Astrocyte (in vitro differentiated cells and primary cell): ENCODE data around the gene FAS. TPM values are rescaled to one million over a fixed set of nuclear protein-coding genes. Genes with fewer than 3 reads are reported as not detected.

Experiments used
- DNase-seq: peaks from one replicate; pipeline ENCODE4 v3.0.0-alpha.2; 2010; ENCODE audit warnings: low read depth
- FAIRE-seq: peaks from 2 replicates; lab custom pipeline; 2011; peaks lifted over from hg19 to GRCh38; lab: Jason Lieb, UNC
- H2AFZ ChIP-seq: 2 replicates; pipeline ENCODE4 v1.6.0; 2012; ENCODE audit warnings: low read depth, low read length, inconsistent platforms
- H3K27ac ChIP-seq: 2 replicates; pipeline ENCODE4 v1.5.1; 2011; ENCODE audit warnings: low read depth, low read length, inconsistent platforms
- H3K27me3 ChIP-seq: 2 replicates; pipeline ENCODE4 v1.6.0; 2011; ENCODE audit warnings: low read length, inconsistent platforms; ENCODE audit not compliant: insufficient read depth
- H3K36me3 ChIP-seq: 2 replicates; pipeline ENCODE4 v1.5.1; 2011; ENCODE audit warnings: low read length, inconsistent platforms; ENCODE audit not compliant: insufficient read depth
- H3K4me1 ChIP-seq: 2 replicates; pipeline ENCODE4 v1.5.1; 2011; ENCODE audit warnings: low read length, inconsistent platforms; ENCODE audit not compliant: insufficient read depth
- H3K4me2 ChIP-seq: 2 replicates; pipeline ENCODE4 v1.6.0; 2012; ENCODE audit warnings: low read length, inconsistent platforms
- H3K4me3 ChIP-seq: 2 replicates; pipeline ENCODE4 v1.5.1; 2011; ENCODE audit warnings: low read depth, mild to moderate bottlenecking, low read length, inconsistent platforms; ENCODE audit not compliant: insufficient read depth
- H3K79me2 ChIP-seq: 2 replicates; pipeline ENCODE4 v1.6.0; 2012; ENCODE audit warnings: mild to moderate bottlenecking, low read length, inconsistent platforms; ENCODE audit not compliant: insufficient read depth
- H3K9ac ChIP-seq: 2 replicates; pipeline ENCODE4 v1.6.0; 2012; ENCODE audit warnings: mild to moderate bottlenecking, low read length, inconsistent platforms
- H3K9me3 ChIP-seq: 2 replicates; pipeline ENCODE4 v1.5.1; 2012; ENCODE audit warnings: low read depth, mild to moderate bottlenecking, low read length, inconsistent platforms; ENCODE audit not compliant: insufficient read depth
- H4K20me1 ChIP-seq: 2 replicates; pipeline ENCODE4 v1.6.0; 2012; ENCODE audit warnings: low read length, inconsistent platforms; ENCODE audit not compliant: insufficient read depth
- H3K27ac Mint-ChIP-seq: one replicate; pipeline ENCODE4 v1.8.0; 2021; ENCODE audit warnings: mild to moderate bottlenecking, mixed read lengths; ENCODE audit not compliant: unreplicated experiment
- H3K27me3 Mint-ChIP-seq: one replicate; pipeline ENCODE4 v1.8.0; 2021; ENCODE audit warnings: low read depth, mixed read lengths; ENCODE audit not compliant: unreplicated experiment
- H3K36me3 Mint-ChIP-seq: one replicate; pipeline ENCODE4 v1.8.0; 2021; ENCODE audit warnings: low read depth, mixed read lengths; ENCODE audit not compliant: unreplicated experiment
- H3K4me1 Mint-ChIP-seq: one replicate; pipeline ENCODE4 v1.8.0; 2021; ENCODE audit warnings: low read depth, mixed read lengths; ENCODE audit not compliant: unreplicated experiment
- H3K4me3 Mint-ChIP-seq: one replicate; pipeline ENCODE4 v1.8.0; 2021; ENCODE audit warnings: mild to moderate bottlenecking, moderate library complexity, mixed read lengths; ENCODE audit not compliant: unreplicated experiment
- H3K9me3 Mint-ChIP-seq: one replicate; pipeline ENCODE4 v1.8.0; 2021; ENCODE audit warnings: mild to moderate bottlenecking, mixed read lengths; ENCODE audit not compliant: unreplicated experiment
- CTCF ChIP-seq: IDR thresholded peaks from 2 replicates; pipeline ENCODE4 v1.5.1; 2011; ENCODE audit warnings: low read depth, mild to moderate bottlenecking, inconsistent platforms, low read length, moderate library complexity; ENCODE audit not compliant: insufficient read depth
- EZH2 ChIP-seq: IDR thresholded peaks from 2 replicates; pipeline ENCODE4 v1.6.1; 2012; ENCODE audit warnings: mild to moderate bottlenecking, low read length, inconsistent platforms; ENCODE audit not compliant: insufficient read depth
- total RNA-seq: library from RNA; stranded (reverse); gene quantifications from 2 replicates; pipeline ENCODE4 v1.2.1, GENCODE V29; 2021

Gene FAS
- total RNA-seq, 1 donor from 2014 or later: 32.6 TPM

GRCh38 chr10:88958721-88959120 is 31.9 kb upstream of the FAS start:
- H3K4me3 Mint-ChIP-seq: no peak overlapping the region
- Histone ChIP-seq H3K79me2 (no peaks in the 10 kb centered on the region), H2AFZ (no peak overlapping the region), H3K4me3 (no peak overlapping the region), H3K4me1 (no peaks in the 10 kb centered on the region), H3K27me3 (no peaks in the 10 kb centered on the region), H3K9me3 (no peaks in the 10 kb centered on the region), H3K4me2 (no peak overlapping the region), H3K27ac (no peak overlapping the region), H4K20me1 (no peaks in the 10 kb centered on the region), H3K36me3 (no peaks in the 10 kb centered on the region), H3K9ac (no peak overlapping the region)
- no peak overlapping the region for H3K27ac Mint-ChIP-seq
- H3K36me3 Mint-ChIP-seq: peaks cover 5% of the 10 kb centered on the region
- DNase-seq (no peak), FAIRE-seq (peak; percentile 32)
- H3K4me1 Mint-ChIP-seq: peaks cover 3% of the 10 kb centered on the region
- peaks cover under 1% of the 10 kb centered on the region for H3K9me3 Mint-ChIP-seq
- no peaks in the 10 kb centered on the region for H3K27me3 Mint-ChIP-seq
- TF ChIP-seq EZH2: no peak

- no peak for FAIRE-seq
- Histone ChIP-seq H3K9me3 (no peaks in the 10 kb centered on the region), H3K36me3 (no peaks in the 10 kb centered on the region), H3K4me2 (no peak overlapping the region), H3K79me2 (no peaks in the 10 kb centered on the region), H3K27ac (no peak overlapping the region), H3K27me3 (no peaks in the 10 kb centered on the region), H4K20me1 (no peaks in the 10 kb centered on the region), H2AFZ (no peak overlapping the region), H3K4me3 (no peak overlapping the region), H3K9ac (no peak overlapping the region), H3K4me1 (no peaks in the 10 kb centered on the region)
- no peak for TF ChIP-seq CTCF
- DNase-seq: no peak
- Mint-ChIP-seq H3K4me3 (no peak overlapping the region), H3K9me3 (no peaks in the 10 kb centered on the region), H3K27me3 (no peaks in the 10 kb centered on the region), H3K36me3 (peaks cover 5% of the 10 kb centered on the region), H3K27ac (no peak overlapping the region), H3K4me1 (peaks cover 9% of the 10 kb centered on the region)
Observed at GRCh38 chr10:88960802-88961201, 29.8 kb upstream of the FAS start.

- no peak overlapping the region for H3K27ac Mint-ChIP-seq
- no peak for FAIRE-seq
Observed at GRCh38 chr10:88961266-88961665, 29.3 kb upstream of the FAS start.

More at GRCh38 chr10:88961266-88961665, 29.3 kb upstream of the FAS start:
- H3K36me3 Mint-ChIP-seq: peaks cover 5% of the 10 kb centered on the region
- H3K4me1 Mint-ChIP-seq: peaks cover 9% of the 10 kb centered on the region
- H4K20me1 ChIP-seq: no peaks in the 10 kb centered on the region
- no peak for TF ChIP-seq EZH2
- no peak for TF ChIP-seq CTCF
- no peak overlapping the region for H3K9ac ChIP-seq
- H3K4me3 ChIP-seq: no peak overlapping the region
- H3K4me2 ChIP-seq: no peak overlapping the region
- H3K27me3 Mint-ChIP-seq: no peaks in the 10 kb centered on the region
- no peak overlapping the region for H3K4me3 Mint-ChIP-seq
- no peaks in the 10 kb centered on the region for H3K36me3 ChIP-seq
- H2AFZ ChIP-seq: no peak overlapping the region
- no peak for DNase-seq
- no peaks in the 10 kb centered on the region for H3K4me1 ChIP-seq
- H3K27me3 ChIP-seq: no peaks in the 10 kb centered on the region
- H3K27ac ChIP-seq: no peak overlapping the region
- H3K79me2 ChIP-seq: no peaks in the 10 kb centered on the region
- no peaks in the 10 kb centered on the region for H3K9me3 Mint-ChIP-seq
- H3K9me3 ChIP-seq: no peaks in the 10 kb centered on the region
